ENCODE results near the gene CRACR2B.

Gene CRACR2B

GRCh38 chr11:827897-828192, at the start of gene CRACR2B:
CRACR2B (plus strand) TSS chr11:827919; CDS start chr11:828608, 689 bp downstream.
- Histone ChIP-seq H3K9ac (ENCODE audit: low read length) (peak within 1 kb of the TSS; percentile 4), H3K9me3 (ENCODE audit: control insufficient read depth, insufficient read depth, low read depth, low read length) (no peaks in the 10 kb centered on the region), H3K27me3 (ENCODE audit: control insufficient read depth, insufficient read depth, low read length) (peaks cover 75% of the 10 kb centered on the region), H3K36me3 (ENCODE audit: control insufficient read depth, insufficient read depth, low read length) (peaks cover 8% of the 10 kb centered on the region; the same call in 1 of the 2 replicates), H3K4me3 (ENCODE audit: low read depth, low read length) (peak within 1 kb of the TSS; percentile 62), H3K27ac (ENCODE audit: low read depth, low read length) (no peak within 1 kb of the TSS), H3K4me1 (ENCODE audit: control insufficient read depth, insufficient read depth, low read length) (peaks cover 49% of the 10 kb centered on the region)

DNA sequence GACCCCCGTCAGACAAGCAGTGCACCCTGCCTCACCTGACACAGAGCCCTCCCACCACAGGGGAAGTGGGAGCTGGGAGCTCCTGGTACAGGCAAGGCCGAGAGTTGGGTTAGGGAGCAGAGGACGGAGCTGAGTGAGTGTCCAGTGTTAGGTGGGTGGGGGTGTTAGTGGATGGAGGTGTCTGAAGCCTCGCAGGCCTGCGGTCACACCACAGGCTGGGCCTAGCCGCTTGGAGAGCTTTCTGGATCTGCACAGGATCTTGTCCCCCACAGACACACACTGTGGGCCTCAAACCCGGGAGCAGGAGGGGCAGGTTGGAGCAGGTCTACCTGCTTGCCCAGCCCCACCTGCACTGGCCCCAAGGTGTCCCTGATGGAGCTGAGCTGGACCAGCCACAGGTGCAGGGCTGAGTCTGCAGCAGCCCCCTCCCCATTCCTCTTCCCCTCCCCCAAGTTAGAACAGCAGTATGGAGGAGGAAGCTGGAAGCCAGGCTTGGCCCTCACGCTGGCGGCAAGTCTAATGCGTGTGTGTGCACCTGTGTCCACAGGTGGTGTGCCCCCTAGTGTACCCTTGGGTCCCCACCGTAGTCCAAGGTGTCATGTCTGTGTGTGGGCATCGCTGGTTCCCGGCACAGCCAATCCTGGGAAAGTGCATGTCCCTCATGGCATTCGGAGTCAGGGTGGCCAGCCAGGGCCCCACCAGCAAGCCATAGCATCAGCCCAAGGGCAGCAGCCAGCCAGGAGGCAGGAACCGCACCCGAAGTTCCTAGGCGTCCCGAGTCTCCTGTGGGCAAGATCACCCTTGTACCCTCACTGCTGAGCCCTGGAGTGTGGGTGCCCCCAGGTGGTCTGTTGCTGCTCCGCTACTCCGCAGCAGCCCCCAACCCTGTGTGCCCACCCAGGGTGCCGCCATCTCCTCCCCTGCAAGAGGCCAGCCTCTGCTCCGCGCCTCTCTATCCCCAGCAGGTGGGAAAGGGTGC, 48.5 kb upstream of the CRACR2B start:
- Histone ChIP-seq H3K9me3 (ENCODE audit: control insufficient read depth, insufficient read depth, low read depth, low read length) (no peaks in the 10 kb centered on the region), H3K4me3 (ENCODE audit: low read depth, low read length) (no peak overlapping the region), H3K4me1 (ENCODE audit: control insufficient read depth, insufficient read depth, low read length) (peaks cover 38% of the 10 kb centered on the region), H3K27ac (ENCODE audit: low read depth, low read length) (no peak overlapping the region), H3K36me3 (ENCODE audit: control insufficient read depth, insufficient read depth, low read length) (peaks cover 15% of the 10 kb centered on the region; the same call in 1 of the 2 replicates), H3K9ac (ENCODE audit: low read length) (no peak overlapping the region), H3K27me3 (ENCODE audit: control insufficient read depth, insufficient read depth, low read length) (no peaks in the 10 kb centered on the region)

DNA sequence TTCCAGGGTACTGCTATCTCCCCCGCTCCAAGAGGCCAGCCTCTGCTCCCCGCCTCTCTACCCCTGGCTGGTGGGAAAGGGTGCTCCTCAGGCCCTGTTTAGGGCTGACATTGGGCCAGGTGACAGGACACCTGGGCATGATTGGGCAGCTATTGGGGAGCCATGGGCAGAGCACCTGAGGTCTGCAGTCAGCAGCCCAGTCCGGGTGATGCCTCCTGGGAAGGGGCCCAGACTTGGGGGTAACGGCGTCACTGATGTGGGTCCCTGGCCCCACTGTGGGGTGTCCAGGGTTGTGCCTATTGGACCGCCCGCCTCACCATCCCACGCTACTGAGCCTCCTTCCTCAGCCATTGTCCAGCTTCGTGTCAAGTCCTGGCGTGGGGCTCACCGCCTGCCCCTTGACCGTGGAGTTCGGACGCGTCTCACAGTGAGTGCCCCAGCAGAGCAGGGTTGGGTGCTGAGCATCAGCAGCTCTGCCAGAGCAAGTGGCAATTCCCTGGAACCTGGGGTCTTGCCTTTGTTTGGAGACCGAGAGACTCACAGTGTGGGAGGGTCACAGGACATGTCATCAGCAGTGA, 47.7 kb upstream of the CRACR2B start:
- Histone ChIP-seq H3K27me3 (ENCODE audit: control insufficient read depth, insufficient read depth, low read length) (no peaks in the 10 kb centered on the region), H3K36me3 (ENCODE audit: control insufficient read depth, insufficient read depth, low read length) (peaks cover 12% of the 10 kb centered on the region; the same call in 1 of the 2 replicates), H3K27ac (ENCODE audit: low read depth, low read length) (no peak overlapping the region), H3K4me3 (ENCODE audit: low read depth, low read length) (no peak overlapping the region), H3K4me1 (ENCODE audit: control insufficient read depth, insufficient read depth, low read length) (peaks cover 36% of the 10 kb centered on the region), H3K9ac (ENCODE audit: low read length) (no peak overlapping the region), H3K9me3 (ENCODE audit: control insufficient read depth, insufficient read depth, low read depth, low read length) (no peaks in the 10 kb centered on the region)

DNA sequence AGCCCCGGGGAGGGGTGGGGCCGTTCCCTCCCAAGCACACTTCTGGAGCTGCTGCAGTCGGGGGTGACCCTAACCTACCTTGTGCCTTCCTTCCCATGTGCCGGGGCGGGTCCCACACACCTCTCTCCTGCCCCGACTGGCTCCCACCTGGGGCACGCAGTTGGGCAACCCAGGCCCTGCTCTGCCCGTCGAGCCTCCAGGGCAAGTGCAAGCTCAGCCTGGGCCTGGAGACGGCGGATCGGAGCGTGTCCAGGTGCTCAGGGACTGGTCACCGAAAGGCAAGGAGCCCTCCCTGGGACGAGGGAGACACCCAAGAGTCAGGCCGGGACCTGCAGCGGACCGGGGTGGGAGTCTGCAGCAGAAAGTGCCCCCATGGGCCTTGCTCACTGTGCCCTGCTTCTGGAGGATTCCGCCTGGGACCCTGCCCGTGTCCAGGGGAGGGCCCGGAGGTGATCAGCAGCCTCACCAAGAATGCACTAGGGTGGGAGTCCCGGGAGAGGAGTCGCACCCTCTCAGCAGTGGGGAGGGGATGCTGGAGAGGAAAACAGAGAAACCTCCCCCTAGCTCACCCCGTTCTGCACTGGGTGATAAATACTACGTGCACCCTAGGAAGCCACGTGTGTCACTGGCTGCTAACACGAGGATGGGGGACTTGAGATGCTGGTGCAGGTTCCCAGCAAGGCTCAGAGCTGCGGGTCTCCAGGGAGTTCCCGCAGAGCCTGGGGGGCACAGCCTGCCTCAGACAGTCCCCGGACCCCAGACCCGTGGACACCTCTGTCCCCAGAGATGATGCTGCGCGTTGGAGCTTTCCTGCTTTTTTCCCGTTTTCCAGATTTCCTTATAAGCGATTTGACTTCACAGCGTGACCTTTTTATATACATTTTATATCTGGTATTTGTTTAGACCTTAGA, 45.2 kb upstream of the CRACR2B start:
- peaks cover 11% of the 10 kb centered on the region; the same call in 1 of the 2 replicates for H3K36me3 ChIP-seq (ENCODE audit: control insufficient read depth, insufficient read depth, low read length)
- H3K27ac ChIP-seq (ENCODE audit: low read depth, low read length): no peak overlapping the region
- H3K9ac ChIP-seq (ENCODE audit: low read length): no peak overlapping the region
- H3K27me3 ChIP-seq (ENCODE audit: control insufficient read depth, insufficient read depth, low read length): no peaks in the 10 kb centered on the region
- peaks cover 30% of the 10 kb centered on the region for H3K4me1 ChIP-seq (ENCODE audit: control insufficient read depth, insufficient read depth, low read length)
- no peak overlapping the region for H3K4me3 ChIP-seq (ENCODE audit: low read depth, low read length)
- H3K9me3 ChIP-seq (ENCODE audit: control insufficient read depth, insufficient read depth, low read depth, low read length): no peaks in the 10 kb centered on the region

GRCh38 chr11:783581-784015, 44.1 kb upstream of the CRACR2B start:
- no peak overlapping the region for H3K27ac ChIP-seq (ENCODE audit: low read depth, low read length)
- H3K36me3 ChIP-seq (ENCODE audit: control insufficient read depth, insufficient read depth, low read length): peaks cover 11% of the 10 kb centered on the region; the same call in 1 of the 2 replicates
- H3K9me3 ChIP-seq (ENCODE audit: control insufficient read depth, insufficient read depth, low read depth, low read length): no peaks in the 10 kb centered on the region
- H3K4me3 ChIP-seq (ENCODE audit: low read depth, low read length): peak overlapping the region; percentile 36
- peaks cover 24% of the 10 kb centered on the region for H3K4me1 ChIP-seq (ENCODE audit: control insufficient read depth, insufficient read depth, low read length)
- no peak overlapping the region for H3K9ac ChIP-seq (ENCODE audit: low read length)
- no peaks in the 10 kb centered on the region for H3K27me3 ChIP-seq (ENCODE audit: control insufficient read depth, insufficient read depth, low read length)

DNA sequence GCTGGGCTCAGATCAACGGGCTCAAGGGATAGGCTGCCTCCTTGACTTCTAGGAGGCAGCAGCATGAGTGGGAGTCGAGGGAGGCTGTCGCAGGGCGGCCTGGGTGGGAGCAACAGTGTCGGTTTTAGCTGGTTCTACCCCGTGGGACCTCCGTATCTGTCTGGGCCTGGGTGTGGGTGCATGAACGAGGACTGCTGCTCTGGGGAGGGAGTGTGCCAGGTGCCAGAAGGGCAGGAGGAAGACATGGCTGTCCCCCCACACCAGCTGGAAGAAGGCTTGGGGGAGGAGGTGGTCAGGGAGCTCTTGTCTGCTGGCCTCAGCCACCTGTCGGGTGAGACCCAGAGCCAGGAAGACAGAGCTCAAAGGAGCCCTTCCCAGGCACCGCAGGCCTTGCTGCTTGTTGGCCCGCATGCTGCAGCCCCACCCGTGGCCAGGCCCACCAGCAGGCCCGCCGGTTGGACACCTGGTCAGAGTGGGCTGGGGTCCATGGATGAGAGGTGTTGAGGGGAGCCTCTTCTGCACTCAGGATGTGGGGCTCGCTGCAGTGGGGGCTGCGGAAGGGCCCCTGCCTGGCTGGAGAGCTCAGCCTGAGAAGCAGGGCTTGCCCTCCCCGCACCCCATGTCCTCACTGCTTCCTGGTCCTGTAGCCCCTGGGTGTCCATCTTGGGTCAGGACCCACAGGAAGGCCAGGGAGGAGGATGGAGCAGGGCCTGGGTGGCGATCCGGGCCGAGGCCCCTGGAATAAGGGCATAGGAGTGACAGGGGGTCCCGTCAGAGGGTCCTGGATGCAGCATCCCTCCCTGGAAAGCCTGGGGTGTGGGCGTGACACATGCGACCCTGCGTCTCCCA, 41.3 kb upstream of the CRACR2B start:
- no peaks in the 10 kb centered on the region for H3K36me3 ChIP-seq (ENCODE audit: control insufficient read depth, insufficient read depth, low read length)
- no peak overlapping the region for H3K4me3 ChIP-seq (ENCODE audit: low read depth, low read length)
- peaks cover 32% of the 10 kb centered on the region for H3K4me1 ChIP-seq (ENCODE audit: control insufficient read depth, insufficient read depth, low read length)
- no peak overlapping the region for H3K9ac ChIP-seq (ENCODE audit: low read length)
- no peaks in the 10 kb centered on the region for H3K9me3 ChIP-seq (ENCODE audit: control insufficient read depth, insufficient read depth, low read depth, low read length)
- H3K27ac ChIP-seq (ENCODE audit: low read depth, low read length): no peak overlapping the region
- peaks cover 4% of the 10 kb centered on the region; the same call in 1 of the 2 replicates for H3K27me3 ChIP-seq (ENCODE audit: control insufficient read depth, insufficient read depth, low read length)

DNA sequence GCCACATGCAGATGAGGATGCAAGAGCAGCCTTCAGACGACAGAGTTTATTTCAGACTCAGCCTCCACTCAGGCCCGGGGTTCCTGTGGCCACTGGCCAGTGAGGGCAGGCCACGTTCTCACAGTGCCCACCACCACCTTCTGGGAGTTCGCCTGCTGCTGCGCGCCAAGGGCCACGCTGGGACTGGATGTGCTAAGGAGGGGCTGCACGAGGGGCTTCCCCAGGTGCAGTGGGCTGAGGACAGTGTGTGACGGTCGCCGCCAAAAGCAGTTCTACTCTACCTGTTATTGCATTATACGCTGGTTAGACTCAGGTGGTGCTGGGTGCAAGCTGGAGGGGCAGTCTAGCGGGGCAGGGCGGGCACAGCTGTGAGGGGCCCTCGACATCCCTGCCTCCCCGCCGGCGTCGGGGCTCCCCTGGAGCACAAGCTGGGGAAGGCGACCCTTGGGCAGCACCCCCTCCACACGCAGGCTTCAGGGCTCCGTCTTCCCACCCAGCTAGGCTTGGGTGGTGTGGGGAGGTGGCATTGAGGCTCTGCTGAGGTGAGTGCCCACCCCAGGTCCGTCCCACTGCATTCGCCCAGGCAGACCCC, 40.5 kb upstream of the CRACR2B start:
- Histone ChIP-seq H3K9me3 (ENCODE audit: control insufficient read depth, insufficient read depth, low read depth, low read length) (no peaks in the 10 kb centered on the region), H3K27ac (ENCODE audit: low read depth, low read length) (no peak overlapping the region), H3K36me3 (ENCODE audit: control insufficient read depth, insufficient read depth, low read length) (no peaks in the 10 kb centered on the region), H3K4me1 (ENCODE audit: control insufficient read depth, insufficient read depth, low read length) (peaks cover 24% of the 10 kb centered on the region), H3K27me3 (ENCODE audit: control insufficient read depth, insufficient read depth, low read length) (peaks cover 4% of the 10 kb centered on the region; the same call in 1 of the 2 replicates), H3K4me3 (ENCODE audit: low read depth, low read length) (no peak overlapping the region), H3K9ac (ENCODE audit: low read length) (no peak overlapping the region)

- Histone ChIP-seq H3K9me3 (ENCODE audit: control insufficient read depth, insufficient read depth, low read depth, low read length) (no peaks in the 10 kb centered on the region), H3K4me3 (ENCODE audit: low read depth, low read length) (no peak overlapping the region), H3K27me3 (ENCODE audit: control insufficient read depth, insufficient read depth, low read length) (peaks cover 4% of the 10 kb centered on the region; the same call in 1 of the 2 replicates), H3K27ac (ENCODE audit: low read depth, low read length) (no peak overlapping the region), H3K9ac (ENCODE audit: low read length) (no peak overlapping the region), H3K4me1 (ENCODE audit: control insufficient read depth, insufficient read depth, low read length) (peaks cover 15% of the 10 kb centered on the region), H3K36me3 (ENCODE audit: control insufficient read depth, insufficient read depth, low read length) (no peaks in the 10 kb centered on the region)
These were observed 39.6 kb upstream of the CRACR2B start for GRCh38 chr11:788009-788640.

DNA sequence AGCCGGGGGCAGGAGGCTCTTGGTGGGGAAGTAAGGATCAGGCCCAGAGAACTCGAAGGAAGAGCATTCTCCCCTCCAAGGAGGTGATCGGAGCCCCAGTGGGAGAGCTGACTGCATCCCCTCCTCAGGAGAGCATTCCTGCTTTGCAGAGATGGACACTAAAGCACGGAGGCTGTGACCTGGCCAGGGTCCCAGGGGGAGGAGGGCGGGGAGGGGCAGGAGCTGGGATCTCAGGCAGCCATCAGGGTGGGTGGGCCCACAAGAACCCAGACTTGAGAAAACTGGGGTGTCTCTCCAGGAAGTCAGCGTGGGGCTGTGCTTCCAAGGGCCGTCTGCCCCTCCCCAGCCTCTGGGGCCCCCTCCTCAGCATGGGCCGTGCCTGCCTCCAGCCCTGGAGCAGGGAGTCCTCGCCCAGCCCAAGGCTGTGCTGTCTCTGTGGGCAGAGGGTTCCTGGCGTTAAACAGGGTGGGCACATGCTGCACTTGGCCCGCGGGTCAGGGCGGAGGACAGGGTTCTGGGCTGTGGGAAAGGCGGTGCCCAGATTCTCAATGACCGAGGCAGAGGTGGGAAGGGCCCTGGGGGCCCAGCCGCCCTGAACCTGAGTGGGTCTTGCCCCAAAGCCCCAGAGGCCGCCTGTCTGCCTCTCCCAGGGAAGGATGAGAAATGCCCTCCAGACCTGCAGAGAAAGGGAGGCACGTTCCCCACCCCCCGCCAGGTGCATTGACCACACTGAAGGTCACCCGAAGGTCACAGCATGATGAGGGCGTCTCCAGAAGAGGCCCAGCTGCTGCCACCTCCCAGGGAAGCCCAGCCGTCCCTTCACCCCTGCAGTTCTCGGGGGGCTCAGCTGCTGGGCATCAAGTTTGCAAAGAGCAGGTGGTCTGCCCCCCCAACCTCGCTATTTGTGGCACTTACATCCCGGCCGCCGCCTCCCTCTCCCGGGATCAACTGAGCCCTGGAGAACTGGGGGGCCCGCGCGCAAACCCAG, 38.5 kb upstream of the CRACR2B start:
- Histone ChIP-seq H3K27ac (ENCODE audit: low read depth, low read length) (no peak overlapping the region), H3K9ac (ENCODE audit: low read length) (no peak overlapping the region)

More for the DNA sequence above, 38.5 kb upstream of the CRACR2B start:
- Histone ChIP-seq H3K36me3 (ENCODE audit: control insufficient read depth, insufficient read depth, low read length) (peaks cover 7% of the 10 kb centered on the region; the same call in 1 of the 2 replicates), H3K27me3 (ENCODE audit: control insufficient read depth, insufficient read depth, low read length) (peaks cover 4% of the 10 kb centered on the region; the same call in 1 of the 2 replicates), H3K4me1 (ENCODE audit: control insufficient read depth, insufficient read depth, low read length) (peaks cover 9% of the 10 kb centered on the region), H3K4me3 (ENCODE audit: low read depth, low read length) (no peak overlapping the region), H3K9me3 (ENCODE audit: control insufficient read depth, insufficient read depth, low read depth, low read length) (no peaks in the 10 kb centered on the region)

Measured in HUES6 (cell line).